Measurements from ENCODE around the gene FGD6. TPM values are rescaled to one million over a fixed set of nuclear protein-coding genes. Genes with fewer than 3 reads are reported as not detected.
"Not testable (repeated sequence)": the region's sequence is repeated elsewhere in the genome, so short reads cannot be mapped to it uniquely, and the experiment has no call there.

The FGD6 gene
- polyA plus RNA-seq, 1 donor, result 4.1 TPM

DNA sequence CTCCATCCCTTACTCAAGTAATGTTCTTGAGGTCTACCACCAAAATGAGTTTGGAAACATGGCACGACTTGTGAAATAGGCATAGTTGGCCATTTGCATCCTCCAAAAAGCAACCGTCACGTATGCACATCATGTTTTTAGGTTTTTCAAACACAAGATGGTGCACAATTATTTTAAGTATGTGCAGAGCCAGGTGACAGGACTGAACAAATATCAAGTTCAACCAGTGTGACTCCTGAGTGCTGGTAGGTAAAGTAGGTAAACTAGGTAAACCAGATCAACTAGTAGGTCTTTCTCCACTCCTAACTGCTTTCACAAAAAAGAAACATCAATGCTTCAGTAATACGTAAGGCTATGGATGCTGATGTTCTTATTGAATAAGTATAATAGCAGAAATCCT lies 39.1 kb downstream of the FGD6 start:
- DNase-seq (ENCODE audit: low read depth), result no peak

GRCh38 chr12:95177201-95177768 lies 40.0 kb downstream of the FGD6 start:
- DNase-seq (ENCODE audit: low read depth), result no peak

DNA sequence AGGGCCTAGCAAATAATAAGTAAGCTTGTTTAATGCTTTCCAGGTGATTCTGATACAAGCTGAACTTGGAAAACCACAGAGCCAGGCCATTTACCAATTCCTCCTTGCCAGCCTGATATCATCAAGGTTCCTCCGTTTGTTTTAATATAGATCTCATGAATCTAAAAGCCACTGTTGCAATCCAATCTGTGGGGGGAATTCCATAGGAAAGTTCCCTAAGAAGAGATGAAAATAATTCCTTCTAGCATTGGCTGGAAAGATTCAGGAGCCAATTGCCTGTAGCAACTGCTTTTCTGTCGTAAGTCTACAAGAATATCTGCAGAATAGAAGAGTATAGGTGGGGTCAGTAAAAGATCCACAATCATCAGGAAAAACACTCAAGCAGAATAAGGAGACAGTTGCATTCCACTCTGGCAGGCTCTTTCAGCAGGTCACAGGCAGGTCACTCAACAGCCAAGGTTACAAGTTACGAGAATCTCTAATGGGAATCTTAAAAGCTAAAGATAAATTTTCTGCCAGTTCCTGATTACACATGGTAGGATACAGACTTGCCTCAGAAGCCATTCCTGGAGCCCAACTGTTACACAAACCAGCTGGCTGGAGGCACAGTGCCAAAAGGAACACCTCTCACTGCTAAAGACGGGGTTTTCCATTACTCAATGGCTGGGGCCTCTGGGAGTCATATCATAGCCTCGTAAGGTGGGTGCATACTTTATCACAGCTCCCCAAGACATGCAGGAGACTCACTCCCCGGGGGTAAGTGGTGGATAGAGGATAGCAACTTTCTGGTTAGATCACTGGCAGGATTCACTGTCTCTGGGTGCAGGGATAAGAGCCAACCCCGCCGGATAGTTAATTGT lies 43.6 kb downstream of the FGD6 start:
- DNase-seq (ENCODE audit: low read depth), result no peak

DNA sequence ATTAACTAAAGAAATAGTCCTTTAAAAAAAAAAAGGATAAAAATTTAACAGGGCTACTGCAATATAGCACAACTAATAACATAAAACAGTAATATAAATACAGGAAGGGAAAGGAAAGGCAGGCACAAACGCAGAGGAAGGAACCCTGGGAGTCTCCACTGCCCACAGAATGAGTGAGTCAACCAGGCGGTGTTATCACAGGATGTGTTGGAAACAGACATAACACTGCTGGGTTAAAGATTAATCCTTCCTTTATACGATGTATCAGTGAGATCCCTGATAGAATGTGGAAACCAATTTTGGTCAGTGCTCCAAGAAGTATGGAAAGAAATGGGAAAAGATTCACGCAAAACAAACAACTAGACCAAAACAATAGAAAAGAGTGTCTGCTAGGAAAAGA lies 47.9 kb downstream of the FGD6 start:
- DNase-seq (ENCODE audit: low read depth), result no peak

GRCh38 chr12:95168746-95169145 lies 48.5 kb downstream of the FGD6 start:
- no peak for DNase-seq (ENCODE audit: low read depth)

DNA sequence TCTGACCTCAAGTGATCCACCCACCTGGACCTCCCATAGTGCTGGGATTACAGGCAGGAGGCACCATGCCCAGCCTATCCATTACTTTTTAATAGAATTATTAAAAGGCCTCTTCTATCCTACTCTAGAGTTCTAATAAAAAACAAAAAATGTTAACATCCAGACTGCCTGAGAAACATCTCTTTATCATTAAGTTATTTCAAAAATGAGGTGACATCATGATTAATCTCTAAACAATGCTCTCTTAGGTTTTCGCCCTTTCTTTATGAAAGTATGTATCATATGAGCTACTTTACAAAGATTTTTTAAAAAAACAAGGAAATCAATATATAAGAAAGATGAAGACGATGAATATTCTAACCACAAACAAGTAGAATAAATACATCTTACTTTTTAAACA lies 52.6 kb downstream of the FGD6 start:
- no peak for DNase-seq (ENCODE audit: low read depth)

DNA sequence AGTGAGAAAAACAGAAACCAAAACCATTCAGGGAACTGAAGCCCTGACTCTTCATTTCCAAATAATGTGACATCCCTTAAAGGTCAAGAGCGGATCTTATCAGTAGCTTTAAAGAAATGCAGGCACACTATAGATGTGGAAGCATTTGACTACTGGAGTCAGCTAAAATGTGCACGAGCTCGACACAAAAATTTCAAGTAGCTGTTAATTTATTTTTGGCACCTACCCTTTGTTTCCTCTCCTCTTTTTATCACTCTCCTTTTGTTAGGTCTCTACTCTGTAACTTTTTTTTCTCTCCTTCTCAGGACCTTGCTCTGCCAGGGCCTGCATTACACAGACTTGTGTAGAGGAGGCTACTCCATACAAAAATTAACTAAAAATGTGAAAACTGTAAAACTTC lies 58.3 kb downstream of the FGD6 start:
- DNase-seq (ENCODE audit: low read depth), result no peak

DNA sequence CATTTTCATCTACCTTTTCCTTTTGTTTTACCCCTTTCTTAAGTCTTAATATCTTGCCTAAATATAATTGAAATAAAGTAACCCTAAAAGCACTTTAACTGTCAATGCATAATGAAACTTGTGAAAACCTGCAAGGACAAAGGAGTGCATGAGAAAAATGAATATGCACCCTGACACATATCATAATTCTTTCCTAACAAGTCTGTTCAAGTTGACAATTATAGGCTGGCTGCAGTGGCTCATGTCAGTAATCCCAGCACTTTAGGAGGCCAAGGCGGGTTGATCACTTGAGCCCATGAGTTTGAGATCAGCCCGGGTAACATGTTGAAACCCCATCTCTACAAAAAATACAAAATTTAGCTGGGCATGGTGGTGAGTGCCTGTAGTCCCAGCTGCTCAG lies 65.4 kb downstream of the FGD6 start:
- DNase-seq (ENCODE audit: low read depth), result no peak

DNA sequence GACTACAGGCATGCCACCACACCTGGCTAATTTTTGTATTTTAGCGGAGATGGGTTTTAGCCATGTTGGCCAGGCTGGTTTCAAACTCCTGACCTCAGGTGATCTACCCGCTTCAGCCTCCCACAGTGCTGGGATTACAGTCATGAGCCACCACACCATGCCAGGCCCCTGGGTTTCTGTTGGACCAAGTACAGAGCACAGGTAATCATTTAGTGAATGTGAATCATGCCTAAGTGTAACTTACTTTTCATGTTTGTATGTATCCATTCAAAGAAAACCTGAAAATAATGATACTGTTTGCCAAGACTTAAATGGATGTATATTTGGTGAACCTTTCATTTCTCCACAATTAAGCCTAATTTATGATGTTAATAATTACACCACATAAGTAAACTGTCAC lies 65.9 kb downstream of the FGD6 start:
- no peak for DNase-seq (ENCODE audit: low read depth)

- no peak for DNase-seq (ENCODE audit: low read depth)
Measured at GRCh38 chr12:95150501-95150900, 66.8 kb downstream of the FGD6 start.

- no peak for DNase-seq (ENCODE audit: low read depth)
Measured at GRCh38 chr12:95147866-95148265, 69.4 kb downstream of the FGD6 start.

DNA sequence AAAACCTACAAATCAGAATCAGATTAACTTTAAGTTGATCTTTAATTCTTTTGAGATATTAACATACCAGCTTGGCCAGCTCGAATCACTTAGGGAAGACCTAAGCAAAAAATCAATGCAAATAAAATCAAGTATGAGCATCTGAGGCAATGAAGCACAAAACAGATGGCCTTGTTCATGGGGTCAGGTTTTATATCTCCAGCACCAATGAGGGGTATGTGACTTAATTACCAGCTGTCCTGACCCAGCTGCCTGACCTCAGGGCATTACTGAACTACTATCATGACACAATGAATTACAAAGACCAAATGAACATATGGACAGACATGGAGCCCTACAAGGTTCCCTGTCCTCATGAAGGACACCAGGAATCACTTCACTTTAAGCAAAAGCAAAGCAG lies 70.5 kb downstream of the FGD6 start:
- DNase-seq (ENCODE audit: low read depth), result no peak

GRCh38 chr12:95143621-95144205 lies 73.6 kb downstream of the FGD6 start:
- no peak for DNase-seq (ENCODE audit: low read depth)

- DNase-seq (ENCODE audit: low read depth), result no peak
Measured at GRCh38 chr12:95142431-95143151, 74.7 kb downstream of the FGD6 start.

DNA sequence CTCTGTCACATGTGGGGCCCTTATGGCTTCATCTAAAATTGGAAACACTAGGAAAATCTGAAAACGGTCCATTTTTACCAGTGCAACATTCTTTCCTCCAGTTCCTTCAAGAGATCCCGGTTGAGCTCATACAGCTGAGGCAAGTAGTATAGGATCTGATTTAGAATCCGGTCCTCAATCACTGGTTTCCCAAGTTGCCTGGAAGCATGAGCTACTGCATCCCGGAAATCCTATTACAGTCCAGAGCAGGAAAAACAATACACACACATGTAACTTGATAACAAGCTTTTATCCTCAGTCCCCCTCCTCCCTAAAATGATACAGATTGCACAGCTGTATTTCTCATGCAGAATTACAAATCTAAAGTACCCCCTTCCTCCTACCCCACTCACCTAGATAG lies 76.0 kb downstream of the FGD6 start:
- no peak for DNase-seq (ENCODE audit: low read depth)

- not testable (repeated sequence) for DNase-seq (ENCODE audit: low read depth)
Measured at GRCh38 chr12:95138031-95138430, 79.2 kb downstream of the FGD6 start.

GRCh38 chr12:95136598-95136997 lies 80.7 kb downstream of the FGD6 start:
- no peak for DNase-seq (ENCODE audit: low read depth)

DNA sequence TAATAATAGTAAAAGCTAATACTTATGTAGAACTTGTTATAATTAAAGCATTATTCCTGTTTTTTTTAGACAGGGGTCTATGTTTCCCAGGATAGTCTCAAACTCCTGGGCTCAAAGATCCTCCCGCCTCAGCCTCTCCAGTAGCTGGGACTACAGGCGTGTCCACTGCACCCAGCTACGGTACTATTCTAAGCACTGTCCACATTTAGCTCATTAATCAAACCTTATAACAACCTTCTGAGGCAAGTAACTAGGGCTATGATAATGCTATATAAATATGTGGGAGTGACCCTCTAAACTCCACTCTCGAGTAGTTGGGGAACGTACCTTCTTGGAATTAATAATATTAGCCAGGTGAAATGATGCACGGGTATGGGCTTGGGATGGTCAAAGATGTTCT lies 83.2 kb downstream of the FGD6 start:
- DNase-seq (ENCODE audit: low read depth), result no peak

GRCh38 chr12:95131589-95132340 lies 85.5 kb downstream of the FGD6 start:
- DNase-seq (ENCODE audit: low read depth), result no peak

DNA sequence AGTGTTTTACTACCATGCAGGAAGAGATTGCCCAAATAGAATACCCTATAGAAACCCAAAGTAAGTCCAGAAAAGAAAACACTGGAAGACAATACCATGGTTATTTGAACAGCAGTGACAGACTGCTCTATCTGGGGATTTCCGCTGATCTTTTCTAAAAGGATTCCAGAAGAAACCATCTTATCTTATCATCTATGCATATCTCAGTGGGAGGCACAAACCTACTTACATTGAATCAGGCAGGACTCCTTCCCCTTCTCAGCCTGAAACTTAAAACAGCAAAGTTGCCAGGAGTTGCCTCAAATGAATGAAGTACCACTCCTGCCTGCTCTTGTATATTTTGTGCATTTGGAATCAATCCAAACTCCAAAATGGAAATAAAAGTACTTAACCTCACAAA lies 87.2 kb downstream of the FGD6 start:
- DNase-seq (ENCODE audit: low read depth), result no peak

GRCh38 chr12:95129115-95129514 lies 88.2 kb downstream of the FGD6 start:
- DNase-seq (ENCODE audit: low read depth), result no peak

DNA sequence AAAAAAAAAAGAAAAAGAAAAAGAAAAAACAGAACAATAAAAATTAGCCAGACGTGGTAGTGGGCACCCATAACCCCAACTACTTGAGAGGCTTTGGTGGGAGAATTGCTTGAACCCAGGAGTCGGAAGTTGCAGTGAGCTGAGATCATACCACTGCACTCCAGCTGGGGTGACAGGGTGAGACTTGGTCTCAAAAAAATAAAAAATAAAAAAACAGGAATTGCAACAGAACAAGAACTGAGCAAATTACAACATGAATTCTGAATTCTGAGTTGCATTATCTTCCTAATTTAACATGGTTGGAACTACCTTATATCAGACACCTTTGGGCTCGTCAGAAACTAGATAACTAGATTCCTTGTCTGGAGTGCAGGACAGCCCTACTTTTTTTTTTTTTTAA lies 90.5 kb downstream of the FGD6 start:
- no peak for DNase-seq (ENCODE audit: low read depth)
